ENCODE results near the gene PRSS33.

PRSS33 gene

DNA sequence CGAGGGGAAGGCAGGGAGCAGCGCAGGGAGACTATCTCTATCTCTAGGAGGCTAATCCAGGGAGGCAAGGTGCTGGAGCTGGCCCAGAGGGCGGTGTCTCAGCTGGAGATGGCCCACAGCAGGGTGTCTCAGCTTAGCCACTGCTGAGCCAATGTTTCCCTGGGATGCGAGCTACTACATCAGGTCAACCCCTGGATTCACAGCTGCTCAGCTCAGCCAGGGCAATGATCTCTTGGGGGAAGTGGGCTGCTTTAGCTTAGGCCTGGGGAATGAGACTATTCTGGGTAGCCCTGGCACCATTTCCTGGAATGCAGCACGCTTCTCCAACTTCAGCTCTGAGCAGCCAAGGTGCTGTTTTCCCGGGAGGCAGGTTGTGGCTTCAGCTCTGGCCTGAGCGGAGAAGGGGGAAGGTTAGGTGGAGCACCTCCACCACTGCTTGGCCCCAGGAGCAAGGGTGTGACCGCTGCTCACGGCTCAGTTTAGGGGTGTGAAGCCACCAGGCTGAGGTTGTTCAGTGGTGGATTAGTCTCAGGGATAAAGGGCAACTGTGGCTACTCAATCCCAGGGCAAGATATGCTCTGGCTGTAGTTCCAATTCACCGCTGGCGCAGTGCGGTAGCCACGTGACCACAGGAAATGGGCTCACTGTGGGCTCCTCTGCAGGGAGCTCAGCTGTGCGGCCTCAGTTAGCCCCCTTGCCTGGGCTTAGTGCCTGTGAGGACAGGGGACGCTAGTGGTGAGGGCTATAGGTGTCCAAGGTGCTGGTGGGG is 24.5 kb upstream of the PRSS33 start:
- Histone ChIP-seq H3K27ac (ENCODE audit: low read depth, low read length) (no peak overlapping the region), H3K27me3 (ENCODE audit: insufficient read depth, low read length) (no peaks in the 10 kb centered on the region), H4K91ac (ENCODE audit: low read depth, low read length) (no peak overlapping the region), H2BK5ac (ENCODE audit: low read depth, low read length, poor library complexity) (no peak overlapping the region), H2BK120ac (ENCODE audit: insufficient read depth, low read length, poor library complexity) (no peak overlapping the region), H2AK5ac (ENCODE audit: low read length) (no peak overlapping the region), H3K18ac (ENCODE audit: low read length) (no peak overlapping the region), H3K14ac (ENCODE audit: low read length) (no peak overlapping the region), H3K36me3 (ENCODE audit: control insufficient read depth in 1 of 2, insufficient read depth in 2 of 2, low read length in 2 of 2) (no peaks in the 10 kb centered on the region), H3K4me3 (ENCODE audit: low read depth, low read length) (no peak overlapping the region), H4K12ac (ENCODE audit: low read depth, low read length) (no peak overlapping the region), H3K4me1 (ENCODE audit: control insufficient read depth in 1 of 2, insufficient read depth in 2 of 2, low read length in 2 of 2) (no peaks in the 10 kb centered on the region), H3K4me2 (ENCODE audit: low read length) (no peak overlapping the region), H3K79me2 (ENCODE audit: control insufficient read depth, insufficient read depth, low read length, poor library complexity) (no peaks in the 10 kb centered on the region), H3K4ac (ENCODE audit: low read depth, low read length) (no peak overlapping the region), H2BK12ac (ENCODE audit: low read length) (no peak overlapping the region), H3K79me1 (ENCODE audit: low read length) (no peaks in the 10 kb centered on the region), H4K8ac (ENCODE audit: low read depth, low read length) (no peak overlapping the region), H3K9me3 (ENCODE audit: insufficient read depth, low read depth, low read length) (peaks cover 4% of the 10 kb centered on the region), H3K23ac (ENCODE audit: low read length) (no peak overlapping the region), H2AFZ (ENCODE audit: insufficient read depth, low read length, poor library complexity) (no peak overlapping the region), H3K9ac (ENCODE audit: low read length) (no peak overlapping the region)
- WGBS (ENCODE audit: extremely low coverage, insufficient coverage, insufficient read length) = no CpG with 5 or more reads among the region's 15 CpGs
- DNase-seq = no peak

DNA sequence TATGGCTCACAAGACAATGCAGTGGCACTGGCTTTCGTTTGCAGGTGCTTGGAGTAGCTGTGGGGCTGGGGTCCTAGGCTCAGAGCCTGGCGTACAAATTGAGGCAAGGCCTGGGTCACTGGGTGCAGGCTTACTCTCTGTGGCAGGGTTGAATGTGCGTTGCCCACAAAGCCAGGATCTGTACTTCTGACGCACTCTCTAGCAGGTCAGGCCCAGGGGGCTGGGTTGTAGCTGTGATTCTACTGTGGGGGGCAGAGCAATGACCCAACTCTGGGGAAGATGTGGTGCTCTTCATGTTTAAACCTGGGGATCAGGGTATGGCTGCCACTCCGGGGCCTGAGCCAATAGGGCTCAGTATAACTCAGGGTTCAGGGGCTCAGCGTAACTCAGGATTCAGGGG is 23.3 kb upstream of the PRSS33 start:
- no peak overlapping the region for H2BK5ac ChIP-seq (ENCODE audit: low read depth, low read length, poor library complexity)
- no peak for DNase-seq
- no peak overlapping the region for H3K27ac ChIP-seq (ENCODE audit: low read depth, low read length)
- no peaks in the 10 kb centered on the region for H3K79me2 ChIP-seq (ENCODE audit: control insufficient read depth, insufficient read depth, low read length, poor library complexity)
- H3K79me1 ChIP-seq (ENCODE audit: low read length) = no peaks in the 10 kb centered on the region
- no peak overlapping the region for H2AFZ ChIP-seq (ENCODE audit: insufficient read depth, low read length, poor library complexity)
- no peak overlapping the region for H3K4me2 ChIP-seq (ENCODE audit: low read length)
- no peak overlapping the region for H3K4me3 ChIP-seq (ENCODE audit: low read depth, low read length)
- H3K9ac ChIP-seq (ENCODE audit: low read length) = no peak overlapping the region
- H4K12ac ChIP-seq (ENCODE audit: low read depth, low read length) = no peak overlapping the region
- no peak overlapping the region for H3K4ac ChIP-seq (ENCODE audit: low read depth, low read length)
- H4K91ac ChIP-seq (ENCODE audit: low read depth, low read length) = no peak overlapping the region
- no peak overlapping the region for H2BK12ac ChIP-seq (ENCODE audit: low read length)
- H2AK5ac ChIP-seq (ENCODE audit: low read length) = no peak overlapping the region
- H3K14ac ChIP-seq (ENCODE audit: low read length) = no peak overlapping the region
- H3K18ac ChIP-seq (ENCODE audit: low read length) = no peak overlapping the region
- no peaks in the 10 kb centered on the region for H3K36me3 ChIP-seq (ENCODE audit: control insufficient read depth in 1 of 2, insufficient read depth in 2 of 2, low read length in 2 of 2)
- no peaks in the 10 kb centered on the region for H3K4me1 ChIP-seq (ENCODE audit: control insufficient read depth in 1 of 2, insufficient read depth in 2 of 2, low read length in 2 of 2)
- H3K27me3 ChIP-seq (ENCODE audit: insufficient read depth, low read length) = no peaks in the 10 kb centered on the region
- H2BK120ac ChIP-seq (ENCODE audit: insufficient read depth, low read length, poor library complexity) = no peak overlapping the region
- H3K9me3 ChIP-seq (ENCODE audit: insufficient read depth, low read depth, low read length) = peaks cover 11% of the 10 kb centered on the region
- no peak overlapping the region for H4K8ac ChIP-seq (ENCODE audit: low read depth, low read length)
- H3K23ac ChIP-seq (ENCODE audit: low read length) = no peak overlapping the region
- WGBS (ENCODE audit: extremely low coverage, insufficient coverage, insufficient read length) = no CpG with 5 or more reads among the region's 6 CpGs

DNA sequence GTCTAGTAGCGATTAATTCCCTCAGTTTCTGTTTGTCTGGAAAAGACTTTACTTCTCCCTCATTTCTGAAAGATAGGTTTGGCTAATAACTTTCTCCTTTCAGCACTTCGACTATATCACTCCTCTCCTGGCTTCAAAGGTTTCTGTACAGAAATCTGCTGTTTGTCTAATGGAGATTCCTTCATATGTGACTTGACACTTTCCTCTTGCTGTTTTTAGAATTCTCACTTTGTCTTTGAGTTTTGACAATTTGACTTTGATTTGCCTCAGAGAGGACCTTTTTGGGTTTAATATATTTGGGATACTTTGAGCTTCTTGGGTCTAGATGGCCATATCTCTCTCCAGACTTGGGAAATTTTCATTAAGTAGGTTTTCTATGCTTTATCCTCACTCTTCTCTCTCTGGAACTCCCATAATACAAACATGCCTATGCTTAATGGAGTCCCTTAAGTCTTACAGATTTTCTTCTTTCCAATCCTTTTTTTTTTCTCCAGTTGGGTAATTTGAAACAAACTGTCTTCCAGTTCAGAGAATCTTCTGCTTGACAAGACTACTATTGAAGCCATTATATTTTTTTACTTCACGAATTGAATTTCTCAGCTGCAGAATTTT is 21.9 kb upstream of the PRSS33 start:
- Histone ChIP-seq H3K27ac (ENCODE audit: low read depth, low read length) (no peak overlapping the region), H3K79me1 (ENCODE audit: low read length) (no peaks in the 10 kb centered on the region), H4K12ac (ENCODE audit: low read depth, low read length) (no peak overlapping the region), H3K4me1 (ENCODE audit: control insufficient read depth in 1 of 2, insufficient read depth in 2 of 2, low read length in 2 of 2) (no peaks in the 10 kb centered on the region), H3K4me3 (ENCODE audit: low read depth, low read length) (no peak overlapping the region), H3K9ac (ENCODE audit: low read length) (no peak overlapping the region), H2BK5ac (ENCODE audit: low read depth, low read length, poor library complexity) (no peak overlapping the region), H3K4me2 (ENCODE audit: low read length) (no peak overlapping the region), H2BK12ac (ENCODE audit: low read length) (no peak overlapping the region), H2BK120ac (ENCODE audit: insufficient read depth, low read length, poor library complexity) (no peak overlapping the region), H4K8ac (ENCODE audit: low read depth, low read length) (no peak overlapping the region), H3K79me2 (ENCODE audit: control insufficient read depth, insufficient read depth, low read length, poor library complexity) (no peaks in the 10 kb centered on the region), H3K23ac (ENCODE audit: low read length) (no peak overlapping the region), H3K36me3 (ENCODE audit: control insufficient read depth in 1 of 2, insufficient read depth in 2 of 2, low read length in 2 of 2) (no peaks in the 10 kb centered on the region), H3K14ac (ENCODE audit: low read length) (no peak overlapping the region), H2AFZ (ENCODE audit: insufficient read depth, low read length, poor library complexity) (no peak overlapping the region), H3K18ac (ENCODE audit: low read length) (no peak overlapping the region), H3K4ac (ENCODE audit: low read depth, low read length) (no peak overlapping the region), H2AK5ac (ENCODE audit: low read length) (no peak overlapping the region), H3K9me3 (ENCODE audit: insufficient read depth, low read depth, low read length) (peaks cover 22% of the 10 kb centered on the region), H4K91ac (ENCODE audit: low read depth, low read length) (no peak overlapping the region), H3K27me3 (ENCODE audit: insufficient read depth, low read length) (no peaks in the 10 kb centered on the region)
- no CpG with 5 or more reads among the region's 3 CpGs for WGBS (ENCODE audit: extremely low coverage, insufficient coverage, insufficient read length)
- DNase-seq = no peak

- no peak overlapping the region for H2BK120ac ChIP-seq (ENCODE audit: insufficient read depth, low read length, poor library complexity)
Observed at GRCh38 chr16:2808181-2808580, 20.8 kb upstream of the PRSS33 start.

More at GRCh38 chr16:2808181-2808580, 20.8 kb upstream of the PRSS33 start:
- no CpG with 5 or more reads among the region's 7 CpGs for WGBS (ENCODE audit: extremely low coverage, insufficient coverage, insufficient read length)
- Histone ChIP-seq H3K79me2 (ENCODE audit: control insufficient read depth, insufficient read depth, low read length, poor library complexity) (no peaks in the 10 kb centered on the region), H3K36me3 (ENCODE audit: control insufficient read depth in 1 of 2, insufficient read depth in 2 of 2, low read length in 2 of 2) (no peaks in the 10 kb centered on the region), H3K79me1 (ENCODE audit: low read length) (no peaks in the 10 kb centered on the region), H3K4me3 (ENCODE audit: low read depth, low read length) (no peak overlapping the region), H4K91ac (ENCODE audit: low read depth, low read length) (no peak overlapping the region), H3K27me3 (ENCODE audit: insufficient read depth, low read length) (no peaks in the 10 kb centered on the region), H4K12ac (ENCODE audit: low read depth, low read length) (no peak overlapping the region), H3K27ac (ENCODE audit: low read depth, low read length) (no peak overlapping the region), H2BK5ac (ENCODE audit: low read depth, low read length, poor library complexity) (no peak overlapping the region), H3K4ac (ENCODE audit: low read depth, low read length) (no peak overlapping the region), H3K4me2 (ENCODE audit: low read length) (no peak overlapping the region), H3K14ac (ENCODE audit: low read length) (no peak overlapping the region), H3K4me1 (ENCODE audit: control insufficient read depth in 1 of 2, insufficient read depth in 2 of 2, low read length in 2 of 2) (no peaks in the 10 kb centered on the region), H4K8ac (ENCODE audit: low read depth, low read length) (no peak overlapping the region), H3K9ac (ENCODE audit: low read length) (no peak overlapping the region), H2AFZ (ENCODE audit: insufficient read depth, low read length, poor library complexity) (no peak overlapping the region), H2AK5ac (ENCODE audit: low read length) (no peak overlapping the region), H2BK12ac (ENCODE audit: low read length) (no peak overlapping the region), H3K18ac (ENCODE audit: low read length) (no peak overlapping the region), H3K23ac (ENCODE audit: low read length) (no peak overlapping the region), H3K9me3 (ENCODE audit: insufficient read depth, low read depth, low read length) (peaks cover 26% of the 10 kb centered on the region)
- DNase-seq = no peak
